ENCODE results near the gene KDM4B.

The KDM4B gene

DNA sequence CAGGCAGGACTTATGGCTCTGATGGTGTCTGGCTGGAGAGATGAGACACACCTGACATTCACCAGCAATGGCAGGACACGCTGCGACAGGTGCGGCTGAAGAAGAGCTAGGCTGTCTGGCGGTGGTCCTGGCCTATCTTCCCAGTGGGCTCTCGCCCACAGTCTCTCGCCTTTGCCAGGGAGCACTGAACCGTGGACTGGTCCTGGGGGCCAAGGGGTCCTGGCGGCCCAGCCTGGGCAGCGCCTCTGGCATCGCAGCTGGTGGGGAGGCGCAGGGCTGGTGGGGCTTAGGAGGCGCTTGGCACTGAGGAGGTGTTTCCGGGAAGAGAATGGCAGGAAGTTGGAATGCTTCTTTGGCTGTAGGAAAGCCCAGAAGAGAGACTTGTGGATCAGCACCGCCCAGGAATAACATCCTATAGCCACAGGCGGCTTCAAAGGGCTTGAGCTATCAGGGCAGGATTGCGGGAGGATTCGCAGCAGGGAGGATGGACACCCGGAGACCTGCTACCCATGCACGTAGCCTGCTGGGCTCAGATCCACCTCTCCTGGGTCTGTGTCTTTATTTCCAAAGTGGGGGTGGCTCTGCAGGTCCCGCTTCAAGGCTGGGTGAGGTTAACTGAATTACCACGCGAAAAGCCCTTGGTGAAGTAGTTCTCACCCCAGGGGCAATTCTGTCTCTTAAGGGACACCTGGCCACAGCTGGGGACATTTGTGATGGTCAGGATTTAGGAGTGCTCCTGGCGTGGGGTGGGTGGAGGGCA, 14.6 kb downstream of the KDM4B start:
- TF ChIP-seq TARDBP (IDR thresholded peaks at IDR 0.05): no peak
- TF ChIP-seq CTBP1 (IDR thresholded peaks at IDR 0.05; ENCODE audit: borderline replicate concordance): no peak
- no peak for TF ChIP-seq BHLHE40 (IDR thresholded peaks at IDR 0.05; ENCODE audit: borderline replicate concordance)
- no peak for TF ChIP-seq HDGF (IDR thresholded peaks at IDR 0.05; ENCODE audit: borderline replicate concordance)
- TF ChIP-seq L3MBTL2 (conservative IDR thresholded peaks at IDR 0.05): no peak
- TF ChIP-seq, protein P1, sequence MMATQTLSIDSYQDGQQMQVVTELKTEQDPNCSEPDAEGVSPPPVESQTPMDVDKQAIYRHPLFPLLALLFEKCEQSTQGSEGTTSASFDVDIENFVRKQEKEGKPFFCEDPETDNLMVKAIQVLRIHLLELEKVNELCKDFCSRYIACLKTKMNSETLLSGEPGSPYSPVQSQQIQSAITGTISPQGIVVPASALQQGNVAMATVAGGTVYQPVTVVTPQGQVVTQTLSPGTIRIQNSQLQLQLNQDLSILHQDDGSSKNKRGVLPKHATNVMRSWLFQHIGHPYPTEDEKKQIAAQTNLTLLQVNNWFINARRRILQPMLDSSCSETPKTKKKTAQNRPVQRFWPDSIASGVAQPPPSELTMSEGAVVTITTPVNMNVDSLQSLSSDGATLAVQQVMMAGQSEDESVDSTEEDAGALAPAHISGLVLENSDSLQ (IDR thresholded peaks at IDR 0.05): no peak
- no peak for TF ChIP-seq ELF4 (IDR thresholded peaks at IDR 0.05)
- no peak for TF ChIP-seq SP1 (IDR thresholded peaks at IDR 0.05)
- no peak for TF ChIP-seq FOXA1 (IDR thresholded peaks at IDR 0.05)
- TF ChIP-seq SUZ12 (IDR thresholded peaks at IDR 0.05): no peak
- no peak for TF ChIP-seq ZNF384 (IDR thresholded peaks at IDR 0.05)
- TF ChIP-seq FOXM1 (IDR thresholded peaks at IDR 0.05; ENCODE audit: borderline replicate concordance): no peak
- TF ChIP-seq FOXK2 (IDR thresholded peaks at IDR 0.05): no peak
- DNase-seq (ENCODE audit: extremely low spot score): no peak
- CTCF ChIA-PET: no interaction called here
- POLR2A ChIA-PET: interaction anchor here (0.6 to 1.5 kb wide), 2 partner anchors 15 to 49 kb away, joined by 3 to 4 read pairs; partner anchors contain the start of gene KDM4B

GRCh38 chr19:4984106-4984380, 15.1 kb downstream of the KDM4B start:
- no peak for TF ChIP-seq L3MBTL2 (conservative IDR thresholded peaks at IDR 0.05)
- no peak for TF ChIP-seq FOXK2 (IDR thresholded peaks at IDR 0.05)
- TF ChIP-seq FOXM1 (IDR thresholded peaks at IDR 0.05; ENCODE audit: borderline replicate concordance): no peak
- TF ChIP-seq SP1 (IDR thresholded peaks at IDR 0.05): no peak
- TF ChIP-seq, protein P1 (IDR thresholded peaks at IDR 0.05): no peak
- TF ChIP-seq ELF4 (IDR thresholded peaks at IDR 0.05): no peak
- TF ChIP-seq CTBP1 (IDR thresholded peaks at IDR 0.05; ENCODE audit: borderline replicate concordance): no peak
- TF ChIP-seq FOXA1 (IDR thresholded peaks at IDR 0.05): no peak
- no peak for TF ChIP-seq ZNF384 (IDR thresholded peaks at IDR 0.05)
- DNase-seq (ENCODE audit: extremely low spot score): no peak
- ChIA-PET CTCF (no interaction called here), POLR2A (interaction anchor here (0.6 to 1.5 kb wide), 2 partner anchors 15 to 49 kb away, joined by 3 to 4 read pairs; partner anchors contain the start of gene KDM4B)

DNA sequence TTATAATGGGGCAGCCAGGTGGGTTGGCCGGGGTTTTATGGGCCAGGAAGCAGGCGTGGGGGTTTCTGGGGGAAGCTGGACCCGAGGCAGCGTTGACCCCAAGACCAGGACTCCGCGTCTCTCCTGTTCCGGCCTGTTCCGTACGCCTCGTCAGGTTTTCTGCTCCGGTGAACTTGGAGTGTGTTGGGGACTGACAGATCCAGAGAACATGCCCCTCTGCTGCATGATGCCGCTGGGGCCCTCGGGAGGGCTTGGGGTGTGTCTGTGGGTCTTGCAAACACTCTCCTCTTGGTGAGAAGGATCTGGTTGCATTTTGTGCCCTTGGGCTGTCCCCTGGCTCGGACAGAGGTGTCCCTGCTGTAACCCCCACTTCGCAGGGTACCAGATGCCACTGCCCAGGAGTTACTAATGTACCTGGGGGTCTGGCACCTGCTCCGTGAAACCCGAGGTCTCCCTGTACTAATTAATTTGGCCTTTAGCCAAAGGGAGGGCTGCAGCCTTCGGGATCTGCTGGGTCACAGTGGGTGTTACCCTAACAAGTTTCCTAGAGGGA, 15.6 kb downstream of the KDM4B start:
- ChIA-PET CTCF (no interaction called here), POLR2A (interaction anchor here (0.6 to 1.5 kb wide), 2 partner anchors 16 to 50 kb away, joined by 3 to 4 read pairs; partner anchors contain the start of gene KDM4B)

DNA sequence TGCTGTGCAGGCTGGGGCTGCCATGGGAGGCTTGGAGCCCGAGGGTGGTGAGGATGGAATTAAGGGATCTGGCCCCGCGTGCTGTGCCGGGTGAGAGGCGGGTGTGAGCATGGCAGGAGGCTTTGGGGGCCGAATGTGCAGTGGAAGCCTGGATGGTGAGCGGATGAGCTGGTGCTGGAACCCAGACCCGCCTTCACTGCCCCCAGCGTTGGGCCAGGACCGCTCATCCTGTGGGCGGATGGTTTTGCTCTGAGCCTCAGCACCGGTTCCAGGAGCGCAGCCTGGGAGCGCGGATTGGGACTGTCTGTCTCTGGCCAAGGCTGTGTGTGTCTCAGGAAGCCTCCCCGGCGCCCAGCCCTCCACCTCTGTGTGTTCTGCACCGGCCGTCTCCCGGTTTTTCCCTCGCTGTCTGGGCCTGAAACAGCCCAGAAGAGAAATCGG, 16.7 kb downstream of the KDM4B start:
- TF ChIP-seq HDGF (IDR thresholded peaks at IDR 0.05; ENCODE audit: borderline replicate concordance): no peak
- TF ChIP-seq ZNF384 (IDR thresholded peaks at IDR 0.05): no peak
- TF ChIP-seq ARNT (IDR thresholded peaks at IDR 0.05): no peak
- TF ChIP-seq LEF1 (IDR thresholded peaks at IDR 0.05; ENCODE audit: borderline replicate concordance): no peak
- TF ChIP-seq NFRKB (IDR thresholded peaks at IDR 0.05): no peak
- no peak for DNase-seq (ENCODE audit: extremely low spot score)
- ChIA-PET CTCF (interaction anchor here (0.6 to 1.4 kb wide), 2 partner anchors 46 to 311 kb away, joined by 3 to 5 read pairs; no protein-coding TSS in a partner anchor), POLR2A (no interaction called here)

More for the DNA sequence above, 15.6 kb downstream of the KDM4B start:
- TF ChIP-seq BHLHE40 (IDR thresholded peaks at IDR 0.05; ENCODE audit: borderline replicate concordance): no peak
- TF ChIP-seq FOXK2 (IDR thresholded peaks at IDR 0.05): no peak
- TF ChIP-seq CTBP1 (IDR thresholded peaks at IDR 0.05; ENCODE audit: borderline replicate concordance): no peak
- no peak for TF ChIP-seq SUZ12 (IDR thresholded peaks at IDR 0.05)
- no peak for TF ChIP-seq LEF1 (IDR thresholded peaks at IDR 0.05; ENCODE audit: borderline replicate concordance)
- TF ChIP-seq FOXA1 (IDR thresholded peaks at IDR 0.05): no peak
- no peak for TF ChIP-seq FOXM1 (IDR thresholded peaks at IDR 0.05; ENCODE audit: borderline replicate concordance)
- TF ChIP-seq, protein P1 (IDR thresholded peaks at IDR 0.05): no peak
- no peak for TF ChIP-seq ZNF384 (IDR thresholded peaks at IDR 0.05)
- DNase-seq (ENCODE audit: extremely low spot score): no peak

GRCh38 chr19:4986056-4986455, 17.1 kb downstream of the KDM4B start:
- no peak for TF ChIP-seq FOXK2 (IDR thresholded peaks at IDR 0.05)
- no peak for DNase-seq (ENCODE audit: extremely low spot score)
- ChIA-PET POLR2A (no interaction called here), CTCF (interaction anchor here (1.4 kb wide), 1 partner anchor 45 kb away, joined by 3 read pairs; no protein-coding TSS in a partner anchor)

DNA sequence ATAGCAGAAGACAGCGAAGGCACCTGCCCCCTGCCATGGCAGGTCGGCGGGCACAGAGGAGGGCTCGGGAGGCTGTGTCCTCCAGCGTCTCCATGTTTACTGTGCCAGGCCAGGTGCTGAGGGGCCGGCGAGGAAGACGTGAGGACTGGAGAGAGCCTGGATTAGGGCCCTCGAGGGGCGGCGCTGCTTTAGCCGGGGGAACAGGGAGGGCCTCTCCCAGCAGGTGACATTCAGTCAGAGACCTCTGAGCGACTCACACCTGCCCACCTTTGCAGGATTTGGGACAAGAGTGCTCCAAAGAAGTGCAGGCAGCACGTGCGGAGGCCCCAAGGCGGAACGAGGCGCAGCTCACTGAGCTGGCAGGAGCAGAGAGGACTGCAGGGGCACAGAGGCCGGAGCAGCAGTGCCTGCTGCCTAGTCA, 17.6 kb downstream of the KDM4B start:
- CTCF ChIA-PET: interaction anchor here (1.4 kb wide), 1 partner anchor 45 kb away, joined by 3 read pairs; no protein-coding TSS in a partner anchor
- DNase-seq (ENCODE audit: extremely low spot score): no peak
- POLR2A ChIA-PET: no interaction called here
- TF ChIP-seq, protein P1 (IDR thresholded peaks at IDR 0.05): no peak
